ENCODE results near the gene S100A5.
"Not testable (repeated sequence)": the region's sequence is repeated elsewhere in the genome, so short reads cannot be mapped to it uniquely, and the experiment has no call there.

The S100A5 gene

GRCh38 chr1:153566414-153567371 lies 26.0 kb upstream of the S100A5 start:
- DNase-seq (ENCODE audit: low spot score): peak; percentile 99

GRCh38 chr1:153565529-153566374 lies 25.0 kb upstream of the S100A5 start, which contains the start of gene S100A2:
Gene S100A2, minus strand, starts transcription at chr1:153565844. Its CDS starts 1,967 bp downstream, at chr1:153563877.
- peak; percentile 99 for DNase-seq (ENCODE audit: low spot score)

- no peak for DNase-seq (ENCODE audit: low spot score)
Measured at GRCh38 chr1:153563991-153564390, 23.3 kb upstream of the S100A5 start.

- DNase-seq (ENCODE audit: low spot score): no peak
Measured at GRCh38 chr1:153563483-153563901, 22.8 kb upstream of the S100A5 start.

- DNase-seq (ENCODE audit: low spot score): not testable (repeated sequence)
Measured at GRCh38 chr1:153562021-153562420, 21.3 kb upstream of the S100A5 start.

GRCh38 chr1:153561466-153561985 lies 20.8 kb upstream of the S100A5 start:
- DNase-seq (ENCODE audit: low spot score): no peak

- DNase-seq (ENCODE audit: low spot score): no peak
Measured at GRCh38 chr1:153560771-153561465, 20.2 kb upstream of the S100A5 start.

GRCh38 chr1:153560241-153560640 lies 19.5 kb upstream of the S100A5 start:
- no peak for DNase-seq (ENCODE audit: low spot score)

GRCh38 chr1:153557877-153558276 lies 17.1 kb upstream of the S100A5 start:
- no peak for DNase-seq (ENCODE audit: low spot score)

GRCh38 chr1:153556348-153556747 lies 15.6 kb upstream of the S100A5 start:
- DNase-seq (ENCODE audit: low spot score): no peak

GRCh38 chr1:153553830-153554541 lies 13.3 kb upstream of the S100A5 start:
- DNase-seq (ENCODE audit: low spot score): peak; percentile 50

- no peak for DNase-seq (ENCODE audit: low spot score)
Measured at GRCh38 chr1:153553096-153553495, 12.4 kb upstream of the S100A5 start.

- no peak for DNase-seq (ENCODE audit: low spot score)
Measured at GRCh38 chr1:153552335-153552734, 11.6 kb upstream of the S100A5 start.

GRCh38 chr1:153550827-153551500 lies 10.2 kb upstream of the S100A5 start:
- DNase-seq (ENCODE audit: low spot score): no peak

GRCh38 chr1:153550398-153550758 lies 9.6 kb upstream of the S100A5 start:
- DNase-seq (ENCODE audit: low spot score): no peak

GRCh38 chr1:153549741-153550397 lies 9.1 kb upstream of the S100A5 start:
- DNase-seq (ENCODE audit: low spot score): no peak

- DNase-seq (ENCODE audit: low spot score): peak; percentile 91
Measured at GRCh38 chr1:153548722-153549688, 8.3 kb upstream of the S100A5 start, which contains the start of gene S100A3. Gene S100A3, minus strand, starts transcription at chr1:153549258. Its CDS starts 773 bp downstream, at chr1:153548485.
